Uterus (tissue), 4 donors: ENCODE data around the gene TMEM209. TPM values are rescaled to one million over a fixed set of nuclear protein-coding genes. Genes with fewer than 3 reads are reported as not detected.

Source experiments
- DNase-seq, 2 donors: peaks; one replicate each; pipeline ENCODE4 v3.0.0-alpha.2; 2019 to 2020
- H3K27ac ChIP-seq, 2 donors: fragments of 200-600 bp; sonication (generic); 1 replicate in 1 of 2; 2 replicates in 1 of 2; pipeline ENCODE4 v1.5.1; 2016 to 2018
- H3K27me3 ChIP-seq, 2 donors: fragments of 200-600 bp; sonication (generic); one replicate each; pipeline ENCODE4 v1.5.1; 2018 to 2019; ENCODE audit warnings: control low read depth in 1 of 2
- H3K36me3 ChIP-seq, 2 donors: fragments of 200-600 bp; sonication (generic); one replicate each; pipeline ENCODE4 v1.5.1; 2019; ENCODE audit warnings: control low read depth in 1 of 2
- H3K4me1 ChIP-seq, 2 donors: fragments of 200-600 bp; sonication (generic); one replicate each; pipeline ENCODE4 v1.5.1; 2018 to 2019; ENCODE audit warnings: control low read depth in 1 of 2
- H3K4me3 ChIP-seq, 2 donors: fragments of 200-600 bp; sonication (generic); 1 replicate in 1 of 2; 2 replicates in 1 of 2; pipeline ENCODE4 v1.5.1; 2018 to 2019; ENCODE audit warnings: mild to moderate bottlenecking in 1 of 2
- H3K9me3 ChIP-seq, 2 donors: fragments of 200-600 bp; sonication (generic); one replicate each; pipeline ENCODE4 v1.5.1; 2019; ENCODE audit warnings: control low read depth in 1 of 2
- CTCF ChIP-seq, 4 experiments: fragments of 200-600 bp in 2 of 4; fragments of 450-650 bp in 2 of 4; sonication (generic) in 2 of 4; IDR thresholded peaks; one replicate each; pipeline ENCODE4 v1.5.1; 2016 to 2019; ENCODE audit warnings: antibody characterized with exemption in 4 of 4, mild to moderate bottlenecking in 2 of 4, moderate library complexity in 1 of 4
- POLR2A ChIP-seq, 2 donors: fragments of 450-650 bp; IDR thresholded peaks; one replicate each; pipeline ENCODE4 v1.6.1; 2016; ENCODE audit warnings: antibody characterized with exemption in 2 of 2, mild to moderate bottlenecking in 1 of 2, moderate library complexity in 1 of 2
- intact Hi-C: fragments of 100-400 bp; cut with DNase I; formaldehyde crosslinking; loops from one replicate; pipeline ENCODE4 v1.15.1; 2023; ENCODE audit warnings: low total_unique reads
- total RNA-seq, 4 donors: library from RNA; depleted of rRNA in 3 of 4; stranded (reverse); fragments of >200 nt in 3 of 4; gene quantifications; one replicate each; pipeline versions ENCODE4 v1.1.0 to v1.2.4, GENCODE V29; 2014 to 2023
- donor health status: DM: yes; HTN: yes; CAD: no.

TMEM209 gene
- total RNA-seq, 4 donors from 2014 or later: 7.4 to 22.6 (median 19.4) TPM

- H3K36me3 ChIP-seq: no peaks in the 10 kb centered on the region
- no peak overlapping the region for H3K27ac ChIP-seq
- H3K4me1 ChIP-seq: no peaks in the 10 kb centered on the region
- H3K4me3 ChIP-seq: no peak overlapping the region
- TF ChIP-seq CTCF (IDR thresholded peaks at IDR 0.05): no peak
- no peak for TF ChIP-seq POLR2A (IDR thresholded peaks at IDR 0.05)
- H3K27me3 ChIP-seq: no peaks in the 10 kb centered on the region
- no peak for DNase-seq
- no peaks in the 10 kb centered on the region for H3K9me3 ChIP-seq
- intact Hi-C loops: no loop called here
Observed at GRCh38 chr7:130223646-130224045, 18.4 kb upstream of the TMEM209 start.

GRCh38 chr7:130221746-130222145, 16.5 kb upstream of the TMEM209 start:
- Histone ChIP-seq H3K27me3 (no peaks in the 10 kb centered on the region), H3K4me1 (no peaks in the 10 kb centered on the region), H3K9me3 (no peaks in the 10 kb centered on the region), H3K36me3 (no peaks in the 10 kb centered on the region), H3K4me3 (no peak overlapping the region), H3K27ac (no peak overlapping the region)
- intact Hi-C loops: no loop called here
- DNase-seq: no peak
- TF ChIP-seq CTCF (IDR thresholded peaks at IDR 0.05) (no peak), POLR2A (IDR thresholded peaks at IDR 0.05) (no peak)

GRCh38 chr7:130219871-130220270, 14.7 kb upstream of the TMEM209 start:
- Histone ChIP-seq H3K36me3 (no peaks in the 10 kb centered on the region), H3K4me3 (no peak overlapping the region), H3K9me3 (no peaks in the 10 kb centered on the region), H3K27ac (no peak overlapping the region), H3K27me3 (no peaks in the 10 kb centered on the region), H3K4me1 (no peaks in the 10 kb centered on the region)
- DNase-seq: no peak
- no peak for TF ChIP-seq POLR2A (IDR thresholded peaks at IDR 0.05)
- intact Hi-C loops: no loop called here

- Histone ChIP-seq H3K27me3 (no peaks in the 10 kb centered on the region), H3K4me3 (no peak overlapping the region), H3K27ac (no peak overlapping the region), H3K9me3 (no peaks in the 10 kb centered on the region), H3K36me3 (no peaks in the 10 kb centered on the region), H3K4me1 (no peaks in the 10 kb centered on the region)
- TF ChIP-seq CTCF (IDR thresholded peaks at IDR 0.05): no peak
- TF ChIP-seq POLR2A (IDR thresholded peaks at IDR 0.05): no peak
- intact Hi-C loops: no loop called here
- no peak for DNase-seq
Observed at GRCh38 chr7:130218806-130219620, 13.8 kb upstream of the TMEM209 start.

- H3K36me3 ChIP-seq: no peaks in the 10 kb centered on the region
- no peak overlapping the region for H3K4me3 ChIP-seq
- H3K27ac ChIP-seq: no peak overlapping the region
- no peak for TF ChIP-seq POLR2A (IDR thresholded peaks at IDR 0.05)
- TF ChIP-seq CTCF (IDR thresholded peaks at IDR 0.05): no peak
- no peaks in the 10 kb centered on the region for H3K9me3 ChIP-seq
- intact Hi-C loops: no loop called here
- no peaks in the 10 kb centered on the region for H3K27me3 ChIP-seq
- H3K4me1 ChIP-seq: no peaks in the 10 kb centered on the region
- no peak for DNase-seq
Observed at GRCh38 chr7:130216750-130217149, 11.5 kb upstream of the TMEM209 start.
